Trophoblast cell (in vitro differentiated cells and primary cell): Measurements from ENCODE around the gene ABLIM1.

ENCODE experiments used
- DNase-seq, 2 donors: peaks; one replicate each; pipeline ENCODE4 v3.0.0-alpha.2; 2016
- H2AFZ ChIP-seq: 2 replicates; pipeline ENCODE4 v1.6.1; 2013; ENCODE audit warnings: low read length, moderate library complexity, mild to moderate bottlenecking; ENCODE audit not compliant: insufficient read depth, poor library complexity
- H2AK5ac ChIP-seq: 2 replicates; pipeline ENCODE4 v1.6.1; 2013; ENCODE audit warnings: mild to moderate bottlenecking, low read length
- H2BK120ac ChIP-seq: 2 replicates; pipeline ENCODE4 v1.6.1; 2013; ENCODE audit warnings: low read length, mild to moderate bottlenecking, moderate library complexity; ENCODE audit not compliant: insufficient read depth, poor library complexity
- H2BK12ac ChIP-seq: 2 replicates; pipeline ENCODE4 v1.6.1; 2013; ENCODE audit warnings: mild to moderate bottlenecking, low read length, moderate library complexity
- H2BK5ac ChIP-seq: 2 replicates; pipeline ENCODE4 v1.6.1; 2013; ENCODE audit warnings: low read length, low read depth, moderate library complexity, mild to moderate bottlenecking; ENCODE audit not compliant: poor library complexity
- H3K14ac ChIP-seq: 2 replicates; pipeline ENCODE4 v1.6.1; 2013; ENCODE audit warnings: mild to moderate bottlenecking, low read length
- H3K18ac ChIP-seq: 2 replicates; pipeline ENCODE4 v1.6.1; 2013; ENCODE audit warnings: mild to moderate bottlenecking, low read length
- H3K23ac ChIP-seq: 2 replicates; pipeline ENCODE4 v1.6.1; 2013; ENCODE audit warnings: low read length
- H3K27ac ChIP-seq: 2 replicates; pipeline ENCODE4 v1.5.1; 2013; ENCODE audit warnings: low read depth, mild to moderate bottlenecking, inconsistent platforms, low read length, moderate library complexity
- H3K27me3 ChIP-seq: 2 replicates; pipeline ENCODE4 v1.6.1; 2013; ENCODE audit warnings: inconsistent platforms, mild to moderate bottlenecking, low read length, moderate library complexity; ENCODE audit not compliant: insufficient read depth
- H3K36me3 ChIP-seq, 2 experiments: 1 replicate in 1 of 2; 2 replicates in 1 of 2; pipeline ENCODE4 v1.6.1; 2013; ENCODE audit warnings: low read length in 2 of 2, mild to moderate bottlenecking in 2 of 2, moderate library complexity in 1 of 2; ENCODE audit not compliant: insufficient read depth in 2 of 2, control insufficient read depth in 1 of 2
- H3K4ac ChIP-seq: 2 replicates; pipeline ENCODE4 v1.6.1; 2013; ENCODE audit warnings: low read depth, mild to moderate bottlenecking, low read length, moderate library complexity
- H3K4me1 ChIP-seq, 2 experiments: 1 replicate in 1 of 2; 2 replicates in 1 of 2; pipeline ENCODE4 v1.6.1; 2013; ENCODE audit warnings: low read length in 2 of 2, mild to moderate bottlenecking in 2 of 2, moderate library complexity in 1 of 2; ENCODE audit not compliant: insufficient read depth in 2 of 2, control insufficient read depth in 1 of 2
- H3K4me2 ChIP-seq: 2 replicates; pipeline ENCODE4 v1.6.1; 2013; ENCODE audit warnings: inconsistent platforms, mild to moderate bottlenecking, low read length, moderate library complexity
- H3K4me3 ChIP-seq: 2 replicates; pipeline ENCODE4 v1.5.1; 2013; ENCODE audit warnings: mild to moderate bottlenecking, low read depth, low read length, inconsistent platforms
- H3K79me1 ChIP-seq: one replicate; pipeline ENCODE4 v1.6.1; 2013; ENCODE audit warnings: low read length
- H3K79me2 ChIP-seq: 2 replicates; pipeline ENCODE4 v1.6.1; 2013; ENCODE audit warnings: low read length, mild to moderate bottlenecking; ENCODE audit not compliant: control insufficient read depth, insufficient read depth, poor library complexity
- H3K9ac ChIP-seq: 2 replicates; pipeline ENCODE4 v1.6.1; 2013; ENCODE audit warnings: mild to moderate bottlenecking, low read length
- H3K9me3 ChIP-seq: 2 replicates; pipeline ENCODE4 v1.6.1; 2013; ENCODE audit warnings: low read depth, mild to moderate bottlenecking, control low read depth, inconsistent platforms, low read length; ENCODE audit not compliant: insufficient read depth
- H4K12ac ChIP-seq: 2 replicates; pipeline ENCODE4 v1.6.1; 2013; ENCODE audit warnings: low read depth, mild to moderate bottlenecking, low read length, moderate library complexity
- H4K8ac ChIP-seq: 2 replicates; pipeline ENCODE4 v1.6.1; 2013; ENCODE audit warnings: low read depth, mild to moderate bottlenecking, low read length, moderate library complexity
- H4K91ac ChIP-seq: one replicate; pipeline ENCODE4 v1.6.1; 2013; ENCODE audit warnings: low read depth, mild to moderate bottlenecking, low read length, moderate library complexity
- WGBS: extraction: QIAGEN DNeasy Blood & Tissue Kit; methylation state at CpG from one replicate; pipeline ENCODE4 v1.1.7; 2013; ENCODE audit warnings: missing lambda C conversion rate; ENCODE audit not compliant: insufficient read length, insufficient coverage; ENCODE audit errors: extremely low coverage; 5-methylcytosine and 5-hydroxymethylcytosine counted together

ABLIM1 gene

GRCh38 chr10:114616103-114616502, 42.0 kb downstream of the ABLIM1 start:
- Histone ChIP-seq H2BK120ac (no peak overlapping the region), H3K79me2 (no peaks in the 10 kb centered on the region), H3K9ac (no peak overlapping the region), H3K79me1 (no peaks in the 10 kb centered on the region), H3K4me3 (no peak overlapping the region), H3K14ac (no peak overlapping the region), H4K12ac (no peak overlapping the region), H2AK5ac (no peak overlapping the region), H3K4me2 (no peak overlapping the region), H2BK5ac (no peak overlapping the region), H2AFZ (no peak overlapping the region), H4K91ac (no peak overlapping the region), H3K4me1 (peaks cover 0 to 2% of the 10 kb centered on the region in 2 experiments), H3K4ac (no peak overlapping the region), H3K9me3 (no peaks in the 10 kb centered on the region), H3K18ac (no peak overlapping the region), H3K36me3 (peaks cover 0 to 2% of the 10 kb centered on the region in 2 experiments), H3K27me3 (no peaks in the 10 kb centered on the region), H3K23ac (no peak overlapping the region), H4K8ac (no peak overlapping the region), H3K27ac (no peak overlapping the region), H2BK12ac (no peak overlapping the region)
- no CpG with 5 or more reads among the region's 1 CpG for WGBS
- no peak for DNase-seq

- Histone ChIP-seq H3K79me2 (no peaks in the 10 kb centered on the region), H2BK120ac (no peak overlapping the region), H3K14ac (no peak overlapping the region), H3K4ac (no peak overlapping the region), H3K4me1 (peaks cover 0 to 2% of the 10 kb centered on the region in 2 experiments), H2AK5ac (no peak overlapping the region), H3K27me3 (no peaks in the 10 kb centered on the region), H2BK5ac (no peak overlapping the region), H2AFZ (no peak overlapping the region), H3K9ac (no peak overlapping the region), H3K4me2 (no peak overlapping the region), H3K4me3 (no peak overlapping the region), H4K12ac (no peak overlapping the region), H3K79me1 (no peaks in the 10 kb centered on the region), H3K18ac (no peak overlapping the region), H4K8ac (no peak overlapping the region), H4K91ac (no peak overlapping the region), H3K36me3 (peaks cover 0 to 2% of the 10 kb centered on the region in 2 experiments), H3K9me3 (no peaks in the 10 kb centered on the region), H3K27ac (no peak overlapping the region), H3K23ac (no peak overlapping the region), H2BK12ac (no peak overlapping the region)
- DNase-seq = no peak
- WGBS = no CpG with 5 or more reads among the region's 1 CpG
Observed at GRCh38 chr10:114615600-114616007, 42.5 kb downstream of the ABLIM1 start.

- no peak overlapping the region for H3K18ac ChIP-seq
- H4K8ac ChIP-seq = no peak overlapping the region
- no peak overlapping the region for H3K4ac ChIP-seq
- no peak overlapping the region for H2AK5ac ChIP-seq
- H3K79me1 ChIP-seq = no peaks in the 10 kb centered on the region
- no peaks in the 10 kb centered on the region for H3K9me3 ChIP-seq
- H3K27ac ChIP-seq = no peak overlapping the region
- H3K4me2 ChIP-seq = no peak overlapping the region
- no peak overlapping the region for H2BK120ac ChIP-seq
- H4K91ac ChIP-seq = no peak overlapping the region
- no peaks in the 10 kb centered on the region for H3K27me3 ChIP-seq
- no peaks in the 10 kb centered on the region for H3K36me3 ChIP-seq
- no CpG with 5 or more reads among the region's 4 CpGs for WGBS
- DNase-seq = no peak
- no peak overlapping the region for H4K12ac ChIP-seq
- H3K79me2 ChIP-seq = no peaks in the 10 kb centered on the region
- peaks cover 0 to under 1% of the 10 kb centered on the region in 2 experiments for H3K4me1 ChIP-seq
- H2BK5ac ChIP-seq = no peak overlapping the region
- no peak overlapping the region for H2BK12ac ChIP-seq
- no peak overlapping the region for H3K23ac ChIP-seq
- no peak overlapping the region for H3K4me3 ChIP-seq
- no peak overlapping the region for H2AFZ ChIP-seq
- no peak overlapping the region for H3K9ac ChIP-seq
- H3K14ac ChIP-seq = no peak overlapping the region
Observed at GRCh38 chr10:114613237-114613979, 44.7 kb downstream of the ABLIM1 start.

GRCh38 chr10:114611617-114612016, 46.5 kb downstream of the ABLIM1 start:
- H2BK5ac ChIP-seq = no peak overlapping the region
- H3K36me3 ChIP-seq = no peaks in the 10 kb centered on the region
- H3K23ac ChIP-seq = no peak overlapping the region
- H3K9me3 ChIP-seq = no peaks in the 10 kb centered on the region
- H3K9ac ChIP-seq = no peak overlapping the region
- H3K4me2 ChIP-seq = no peak overlapping the region
- no peak overlapping the region for H3K27ac ChIP-seq
- no peaks in the 10 kb centered on the region for H3K79me1 ChIP-seq
- no peak overlapping the region for H3K4ac ChIP-seq
- no peak overlapping the region for H2AK5ac ChIP-seq
- no peak overlapping the region for H3K18ac ChIP-seq
- no peak overlapping the region for H2BK120ac ChIP-seq
- no peak overlapping the region for H4K12ac ChIP-seq
- H3K4me3 ChIP-seq = no peak overlapping the region
- no peak overlapping the region for H2BK12ac ChIP-seq
- WGBS = no CpG with 5 or more reads among the region's 1 CpG
- no peak overlapping the region for H3K14ac ChIP-seq
- no peak for DNase-seq
- H3K79me2 ChIP-seq = no peaks in the 10 kb centered on the region
- no peaks in the 10 kb centered on the region for H3K27me3 ChIP-seq
- H2AFZ ChIP-seq = no peak overlapping the region
- no peaks in the 10 kb centered on the region for H3K4me1 ChIP-seq
- no peak overlapping the region for H4K8ac ChIP-seq
- no peak overlapping the region for H4K91ac ChIP-seq
